Measurements from ENCODE around the gene SPAG16.

DNA sequence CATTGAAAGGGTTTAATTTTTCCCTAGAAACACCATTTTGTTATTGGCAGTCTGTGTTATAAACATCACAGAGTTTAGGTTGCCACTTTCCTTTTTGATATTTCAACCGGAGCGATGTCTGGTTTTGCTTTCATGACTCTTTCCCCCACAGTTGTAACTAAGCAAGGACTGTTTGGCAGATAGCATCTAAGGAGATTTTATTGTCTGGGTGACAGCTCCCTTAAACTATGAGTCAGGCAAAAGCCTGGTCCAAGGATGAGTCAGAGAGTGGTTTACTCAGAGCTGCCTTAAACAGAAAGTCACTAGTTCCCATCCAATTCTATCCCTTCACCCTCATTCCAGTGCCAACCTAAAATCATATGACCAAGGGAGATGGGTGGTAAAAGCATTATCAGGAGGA, 785.0 kb downstream of the SPAG16 start:
- peak; percentile 57 for TF ChIP-seq GATA2 (IDR thresholded peaks at IDR 0.05; ENCODE audit: low read depth, low read length)
- 0 out of 2 replicates have a peak, but pooled peaks have one; percentile 29 for TF ChIP-seq GATA3 (IDR thresholded peaks at IDR 0.05; ENCODE audit: low read depth, low read length)

All from SH-SY5Y (cell line).